Esophagus squamous epithelium (tissue), 4 donors: Measurements from ENCODE around the gene SLC8A2.

Source experiments
- POLR2A ChIP-seq, 4 donors: fragments of 450-650 bp; IDR thresholded peaks; one replicate each; pipeline ENCODE4 v1.6.1; 2017; ENCODE audit warnings: antibody characterized with exemption in 4 of 4, mild to moderate bottlenecking in 4 of 4, moderate library complexity in 3 of 4
- TF ChIP-seq, protein P1 (sequence below), 6 experiments: fragments of 450-650 bp in 4 of 6; fragments of 200-600 bp in 2 of 6; sonication (generic) in 2 of 6; IDR thresholded peaks; one replicate each; pipeline ENCODE4 v1.5.1; 2016 to 2019; ENCODE audit warnings: antibody characterized with exemption in 6 of 6, mild to moderate bottlenecking in 4 of 6, moderate library complexity in 4 of 6

DNA sequence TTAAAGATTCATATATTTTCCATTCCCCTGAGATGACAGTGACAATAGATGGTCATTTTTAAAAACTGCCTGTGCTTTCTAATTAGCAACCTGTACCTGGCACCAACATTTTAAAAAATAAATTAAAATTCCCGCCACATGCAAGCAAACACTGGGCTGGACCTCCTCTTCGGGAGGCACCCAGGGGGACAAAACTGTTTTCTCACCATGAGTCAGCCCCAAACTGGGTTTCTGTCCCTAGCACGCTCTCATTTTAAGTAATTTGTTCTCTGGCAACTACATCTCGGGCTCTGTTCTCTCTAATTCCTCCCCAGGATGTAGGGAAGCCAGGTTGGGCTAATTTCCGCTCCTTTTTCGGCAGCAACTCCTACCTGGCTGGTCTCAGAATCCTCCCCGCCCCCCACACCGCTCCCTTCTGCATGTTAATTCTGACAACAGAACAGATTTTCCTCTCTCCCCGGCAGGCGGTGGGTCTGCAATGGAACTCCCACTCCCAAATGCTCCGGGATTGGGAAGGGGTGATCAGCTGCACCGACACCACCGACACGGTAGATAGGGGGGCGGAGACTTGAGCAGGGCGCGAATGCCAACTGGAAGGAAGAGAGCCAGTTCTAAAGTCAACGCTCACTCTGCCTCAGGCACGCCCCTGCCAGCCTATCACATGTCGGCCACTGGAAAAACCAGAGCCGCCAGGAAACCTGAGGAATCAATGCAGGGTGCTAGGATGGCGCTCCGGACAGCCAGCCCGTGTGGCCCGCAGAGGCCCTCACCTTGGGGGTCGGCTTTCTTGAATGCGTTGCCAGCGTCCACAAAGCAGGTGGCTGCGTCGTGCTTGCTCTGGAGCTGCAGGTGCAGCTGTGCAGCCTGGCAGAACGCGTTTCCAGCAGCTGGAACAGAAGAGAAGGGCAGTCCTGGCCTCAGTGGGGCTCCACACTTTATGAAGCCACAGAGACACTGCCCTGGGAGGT is 28.5 kb upstream of the SLC8A2 start:
- TF ChIP-seq, protein P1, sequence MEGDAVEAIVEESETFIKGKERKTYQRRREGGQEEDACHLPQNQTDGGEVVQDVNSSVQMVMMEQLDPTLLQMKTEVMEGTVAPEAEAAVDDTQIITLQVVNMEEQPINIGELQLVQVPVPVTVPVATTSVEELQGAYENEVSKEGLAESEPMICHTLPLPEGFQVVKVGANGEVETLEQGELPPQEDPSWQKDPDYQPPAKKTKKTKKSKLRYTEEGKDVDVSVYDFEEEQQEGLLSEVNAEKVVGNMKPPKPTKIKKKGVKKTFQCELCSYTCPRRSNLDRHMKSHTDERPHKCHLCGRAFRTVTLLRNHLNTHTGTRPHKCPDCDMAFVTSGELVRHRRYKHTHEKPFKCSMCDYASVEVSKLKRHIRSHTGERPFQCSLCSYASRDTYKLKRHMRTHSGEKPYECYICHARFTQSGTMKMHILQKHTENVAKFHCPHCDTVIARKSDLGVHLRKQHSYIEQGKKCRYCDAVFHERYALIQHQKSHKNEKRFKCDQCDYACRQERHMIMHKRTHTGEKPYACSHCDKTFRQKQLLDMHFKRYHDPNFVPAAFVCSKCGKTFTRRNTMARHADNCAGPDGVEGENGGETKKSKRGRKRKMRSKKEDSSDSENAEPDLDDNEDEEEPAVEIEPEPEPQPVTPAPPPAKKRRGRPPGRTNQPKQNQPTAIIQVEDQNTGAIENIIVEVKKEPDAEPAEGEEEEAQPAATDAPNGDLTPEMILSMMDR (IDR thresholded peaks at IDR 0.05), result no peak
- no peak for TF ChIP-seq POLR2A (IDR thresholded peaks at IDR 0.05)
